HG02885 (cell line): ENCODE results near the gene CCL16.
"Not testable (repeated sequence)": the region's sequence is repeated elsewhere in the genome, so short reads cannot be mapped to it uniquely, and the experiment has no call there.

Source experiments
- ATAC-seq: cut with Tn5 transposase; IDR thresholded peaks from one replicate; pipeline ENCODE4 v1.9.1; 2021; ENCODE audit warnings: mild to moderate bottlenecking; ENCODE audit not compliant: unreplicated experiment, poor library complexity

The CCL16 gene

GRCh38 chr17:35943537-35943936 lies 37.8 kb downstream of the CCL16 start, which contains the start of gene LYZL6:
TSS of gene LYZL6 (minus strand) at chr17:35943713. CDS start at chr17:35939356, 4,357 bp downstream.
- no peak for ATAC-seq

- ATAC-seq = no peak
Observed at GRCh38 chr17:35942588-35943186, 38.6 kb downstream of the CCL16 start.

- ATAC-seq = not testable (repeated sequence)
Observed at GRCh38 chr17:35938492-35938891, 42.8 kb downstream of the CCL16 start.

GRCh38 chr17:35936063-35936462 lies 45.2 kb downstream of the CCL16 start:
- no peak for ATAC-seq

GRCh38 chr17:35934760-35935159 lies 46.5 kb downstream of the CCL16 start:
- no peak for ATAC-seq

- no peak for ATAC-seq
Observed at GRCh38 chr17:35932586-35932985, 48.7 kb downstream of the CCL16 start.

GRCh38 chr17:35931794-35932425 lies 49.4 kb downstream of the CCL16 start:
- no peak for ATAC-seq

- peak; percentile 67 for ATAC-seq
Observed at GRCh38 chr17:35930211-35931065, 50.9 kb downstream of the CCL16 start, which contains the start of gene RDM1. TSS of gene RDM1 (minus strand) at chr17:35930773. CDS start at chr17:35930727, 46 bp downstream.

- ATAC-seq = no peak
Observed at GRCh38 chr17:35927714-35928113, 53.6 kb downstream of the CCL16 start.
